Type B pancreatic cell (in vitro differentiated cells): ENCODE data around the gene RBMS3. TPM values are rescaled to one million over a fixed set of nuclear protein-coding genes. Genes with fewer than 3 reads are reported as not detected.
A peak's percentile ranks its signal among the peaks of the same experiment; 100 is the strongest.

Source experiments
- DNase-seq: peaks from one replicate; pipeline ENCODE4 v3.0.0; 2021; ENCODE audit warnings: mixed read lengths; ENCODE audit not compliant: unreplicated experiment; ENCODE audit errors: extremely low spot score
- H3K27ac Mint-ChIP-seq: 2 replicates; pipeline ENCODE4 v1.8.0; 2021; ENCODE audit warnings: mild to moderate bottlenecking, mixed read lengths
- H3K27me3 Mint-ChIP-seq: 2 replicates; pipeline ENCODE4 v1.8.0; 2021; ENCODE audit warnings: mixed read lengths
- H3K36me3 Mint-ChIP-seq: 2 replicates; pipeline ENCODE4 v1.8.0; 2021; ENCODE audit warnings: mixed read lengths
- H3K4me1 Mint-ChIP-seq: one replicate; pipeline ENCODE4 v1.8.0; 2021; ENCODE audit warnings: mixed read lengths; ENCODE audit not compliant: unreplicated experiment
- H3K4me3 Mint-ChIP-seq: 2 replicates; pipeline ENCODE4 v1.8.0; 2021; ENCODE audit warnings: mild to moderate bottlenecking, mixed read lengths
- H3K9me3 Mint-ChIP-seq: 2 replicates; pipeline ENCODE4 v1.8.0; 2021; ENCODE audit warnings: mixed read lengths
- total RNA-seq: library from RNA; stranded (reverse); gene quantifications from 2 replicates; pipeline ENCODE4 v1.2.1, GENCODE V29; 2021; ENCODE audit warnings: low replicate concordance
- TF ChIP-seq, protein P1 (sequence below): fragments of 200-600 bp; sonication (generic); conservative IDR thresholded peaks from 2 replicates; pipeline ENCODE4 v1.5.0; 2021; ENCODE audit warnings: antibody characterized with exemption, mild to moderate bottlenecking

The RBMS3 gene
- total RNA-seq, 1 donor from 2014 or later: 36.6 TPM

DNA sequence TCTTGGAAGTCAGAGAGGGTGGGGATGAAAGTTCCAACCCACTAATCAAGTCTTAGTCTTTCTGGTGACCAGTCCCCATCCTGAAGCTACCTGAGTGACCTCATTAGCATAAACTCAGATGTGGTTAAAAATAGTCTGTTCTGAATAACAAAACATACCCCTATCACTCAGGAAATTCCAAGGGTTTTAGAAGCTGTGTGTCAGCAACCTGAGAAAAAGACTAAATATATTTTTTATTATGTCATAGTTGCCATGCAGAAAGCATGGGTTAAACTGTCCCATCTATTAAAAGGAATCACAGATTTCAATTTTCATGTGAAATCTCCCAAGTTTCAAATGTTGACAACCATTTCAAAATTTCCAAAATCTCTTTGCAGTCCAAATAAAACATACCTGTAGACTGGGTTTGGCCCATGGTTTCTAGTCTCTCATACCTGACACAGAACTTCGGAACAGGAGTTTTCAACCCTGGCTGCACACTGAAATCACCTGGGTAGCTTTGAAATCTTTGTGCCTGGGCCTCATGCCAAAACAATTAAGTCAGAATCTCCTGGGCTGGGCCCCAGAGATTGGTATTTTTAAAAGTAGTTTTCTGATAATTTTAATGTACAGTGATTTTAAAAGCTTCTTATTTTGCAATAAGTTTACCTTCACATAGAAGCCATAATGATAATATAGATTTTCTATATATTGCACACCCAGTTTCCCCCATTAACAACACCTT lies 476.3 kb downstream of the RBMS3 start:
- Mint-ChIP-seq H3K27ac (no peak overlapping the region), H3K27me3 (peaks cover 3% of the 10 kb centered on the region), H3K9me3 (no peaks in the 10 kb centered on the region), H3K4me3 (no peak overlapping the region), H3K36me3 (no peaks in the 10 kb centered on the region), H3K4me1 (peaks cover 39% of the 10 kb centered on the region)
- no peak for DNase-seq
- TF ChIP-seq, protein P1, sequence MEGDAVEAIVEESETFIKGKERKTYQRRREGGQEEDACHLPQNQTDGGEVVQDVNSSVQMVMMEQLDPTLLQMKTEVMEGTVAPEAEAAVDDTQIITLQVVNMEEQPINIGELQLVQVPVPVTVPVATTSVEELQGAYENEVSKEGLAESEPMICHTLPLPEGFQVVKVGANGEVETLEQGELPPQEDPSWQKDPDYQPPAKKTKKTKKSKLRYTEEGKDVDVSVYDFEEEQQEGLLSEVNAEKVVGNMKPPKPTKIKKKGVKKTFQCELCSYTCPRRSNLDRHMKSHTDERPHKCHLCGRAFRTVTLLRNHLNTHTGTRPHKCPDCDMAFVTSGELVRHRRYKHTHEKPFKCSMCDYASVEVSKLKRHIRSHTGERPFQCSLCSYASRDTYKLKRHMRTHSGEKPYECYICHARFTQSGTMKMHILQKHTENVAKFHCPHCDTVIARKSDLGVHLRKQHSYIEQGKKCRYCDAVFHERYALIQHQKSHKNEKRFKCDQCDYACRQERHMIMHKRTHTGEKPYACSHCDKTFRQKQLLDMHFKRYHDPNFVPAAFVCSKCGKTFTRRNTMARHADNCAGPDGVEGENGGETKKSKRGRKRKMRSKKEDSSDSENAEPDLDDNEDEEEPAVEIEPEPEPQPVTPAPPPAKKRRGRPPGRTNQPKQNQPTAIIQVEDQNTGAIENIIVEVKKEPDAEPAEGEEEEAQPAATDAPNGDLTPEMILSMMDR: no peak

GRCh38 chr3:29758108-29758433 lies 477.2 kb downstream of the RBMS3 start:
- DNase-seq: no peak
- peaks cover 38% of the 10 kb centered on the region for H3K4me1 Mint-ChIP-seq
- TF ChIP-seq, protein P1: no peak
- no peaks in the 10 kb centered on the region for H3K9me3 Mint-ChIP-seq
- peaks cover 3% of the 10 kb centered on the region for H3K27me3 Mint-ChIP-seq
- H3K36me3 Mint-ChIP-seq: no peaks in the 10 kb centered on the region
- peak overlapping the region; percentile 8 for H3K27ac Mint-ChIP-seq
- no peak overlapping the region for H3K4me3 Mint-ChIP-seq

- TF ChIP-seq, protein P1: no peak
- H3K4me1 Mint-ChIP-seq: peaks cover 33% of the 10 kb centered on the region
- no peaks in the 10 kb centered on the region for H3K9me3 Mint-ChIP-seq
- peak overlapping the region; percentile 8 for H3K27ac Mint-ChIP-seq
- H3K4me3 Mint-ChIP-seq: no peak overlapping the region
- no peaks in the 10 kb centered on the region for H3K36me3 Mint-ChIP-seq
- no peak for DNase-seq
- no peaks in the 10 kb centered on the region for H3K27me3 Mint-ChIP-seq
These were observed 477.8 kb downstream of the RBMS3 start for GRCh38 chr3:29758434-29759322.

DNA sequence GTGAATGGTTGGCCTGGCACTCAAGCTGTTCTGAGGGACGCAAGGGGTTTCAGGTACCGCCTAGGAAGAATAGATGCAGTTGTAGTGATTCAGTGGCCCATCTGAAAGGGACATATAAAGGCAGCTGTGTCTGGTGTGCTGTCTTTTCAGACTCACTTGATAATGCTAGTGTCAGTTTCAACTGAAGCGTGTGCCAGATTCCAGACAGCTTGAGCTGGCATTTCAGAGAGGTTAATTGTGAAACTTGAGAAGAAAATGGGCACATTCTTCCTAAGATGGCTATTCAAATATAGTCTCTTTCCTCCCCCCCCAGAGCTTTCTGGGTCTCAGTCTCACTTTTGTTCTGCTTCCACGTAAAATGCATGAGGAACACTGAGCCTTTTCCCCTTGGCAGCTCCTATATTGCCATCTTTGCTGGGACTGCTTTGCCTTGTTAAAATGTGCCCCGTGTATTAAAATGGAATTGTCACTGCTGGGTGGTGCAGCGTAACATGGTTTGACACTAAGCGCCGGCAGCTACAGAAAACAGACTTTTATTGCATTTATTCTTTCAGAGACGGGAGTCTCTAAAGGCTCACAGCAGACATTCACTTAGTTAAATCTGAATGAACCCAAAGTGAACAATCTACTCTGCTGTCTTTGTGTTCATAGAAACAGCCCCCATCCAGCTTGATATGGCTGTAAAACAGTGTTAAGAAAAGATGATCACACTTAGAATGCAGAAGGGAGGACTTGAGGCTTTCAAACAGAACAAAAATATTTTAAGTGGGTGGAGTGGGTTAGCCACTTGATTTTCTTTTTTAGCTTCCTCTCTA lies 478.7 kb downstream of the RBMS3 start:
- TF ChIP-seq, protein P1: no peak
- H3K27ac Mint-ChIP-seq: peak overlapping the region; percentile 5
- no peaks in the 10 kb centered on the region for H3K9me3 Mint-ChIP-seq
- H3K27me3 Mint-ChIP-seq: no peaks in the 10 kb centered on the region
- peaks cover 35% of the 10 kb centered on the region for H3K4me1 Mint-ChIP-seq
- DNase-seq: no peak
- no peak overlapping the region for H3K4me3 Mint-ChIP-seq
- no peaks in the 10 kb centered on the region for H3K36me3 Mint-ChIP-seq

DNA sequence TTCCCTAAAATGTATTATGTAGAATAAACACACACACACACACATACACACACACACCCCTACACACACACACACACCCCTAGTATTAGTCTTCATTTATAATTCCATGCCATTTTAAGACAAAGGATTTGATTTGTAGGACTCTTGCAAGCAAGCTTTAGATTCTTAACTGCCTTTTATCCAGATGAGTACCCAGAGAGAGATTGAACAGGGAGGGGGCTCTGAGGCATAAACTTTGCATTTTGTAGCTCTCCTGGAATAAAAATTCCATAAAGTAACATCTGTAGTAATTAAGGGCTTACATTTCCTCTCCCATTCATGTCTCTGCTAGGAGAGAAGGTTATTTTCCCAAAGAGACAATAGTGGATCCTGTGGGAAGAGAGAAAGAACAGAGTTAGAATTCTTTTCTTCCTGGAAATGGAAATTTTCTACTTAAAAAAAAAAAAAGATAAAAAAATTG lies 479.4 kb downstream of the RBMS3 start:
- DNase-seq: no peak
- Mint-ChIP-seq H3K4me3 (no peak overlapping the region), H3K27me3 (no peaks in the 10 kb centered on the region), H3K36me3 (no peaks in the 10 kb centered on the region), H3K27ac (no peak overlapping the region), H3K9me3 (no peaks in the 10 kb centered on the region), H3K4me1 (peaks cover 38% of the 10 kb centered on the region)
- TF ChIP-seq, protein P1: no peak
